ENCODE data around the gene ACSL3.

DNA sequence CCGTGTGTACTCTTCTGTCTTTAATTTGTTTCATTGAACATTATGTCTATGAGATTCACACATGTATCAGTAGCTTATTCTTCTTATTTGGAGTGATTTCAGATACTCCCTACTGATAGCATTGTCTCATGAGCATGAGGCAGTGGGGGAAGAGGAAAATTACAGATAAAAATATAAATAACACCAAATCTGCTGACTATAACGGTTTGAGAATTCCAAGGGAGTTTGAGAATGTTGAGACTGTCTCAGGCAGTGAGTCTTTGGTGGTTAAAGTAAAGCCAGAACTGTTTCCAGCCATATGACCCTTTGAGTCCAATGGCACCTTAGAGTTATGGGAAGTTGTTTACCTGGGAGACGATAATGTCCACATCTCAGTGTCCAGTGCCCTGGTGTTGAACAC, 118.6 kb downstream of the ACSL3 start:
- TF ChIP-seq, protein P1, sequence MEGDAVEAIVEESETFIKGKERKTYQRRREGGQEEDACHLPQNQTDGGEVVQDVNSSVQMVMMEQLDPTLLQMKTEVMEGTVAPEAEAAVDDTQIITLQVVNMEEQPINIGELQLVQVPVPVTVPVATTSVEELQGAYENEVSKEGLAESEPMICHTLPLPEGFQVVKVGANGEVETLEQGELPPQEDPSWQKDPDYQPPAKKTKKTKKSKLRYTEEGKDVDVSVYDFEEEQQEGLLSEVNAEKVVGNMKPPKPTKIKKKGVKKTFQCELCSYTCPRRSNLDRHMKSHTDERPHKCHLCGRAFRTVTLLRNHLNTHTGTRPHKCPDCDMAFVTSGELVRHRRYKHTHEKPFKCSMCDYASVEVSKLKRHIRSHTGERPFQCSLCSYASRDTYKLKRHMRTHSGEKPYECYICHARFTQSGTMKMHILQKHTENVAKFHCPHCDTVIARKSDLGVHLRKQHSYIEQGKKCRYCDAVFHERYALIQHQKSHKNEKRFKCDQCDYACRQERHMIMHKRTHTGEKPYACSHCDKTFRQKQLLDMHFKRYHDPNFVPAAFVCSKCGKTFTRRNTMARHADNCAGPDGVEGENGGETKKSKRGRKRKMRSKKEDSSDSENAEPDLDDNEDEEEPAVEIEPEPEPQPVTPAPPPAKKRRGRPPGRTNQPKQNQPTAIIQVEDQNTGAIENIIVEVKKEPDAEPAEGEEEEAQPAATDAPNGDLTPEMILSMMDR (IDR thresholded peaks at IDR 0.05), result no peak
- TF ChIP-seq POLR2A (IDR thresholded peaks at IDR 0.05) (no peak), POLR2AphosphoS5 (IDR thresholded peaks at IDR 0.05) (no peak)

All from transverse colon (tissue), 4 donors.